ENCODE measurements around the gene RALGDS. TPM values are rescaled to one million over a fixed set of nuclear protein-coding genes. Genes with fewer than 3 reads are reported as not detected.
A peak's percentile ranks its signal among the peaks of the same experiment; 100 is the strongest.

The RALGDS gene
- total RNA-seq, 1 experiment from 2014 or later, result 22.9 TPM

GRCh38 chr9:133103987-133104505 is 17.0 kb downstream of the RALGDS start:
- no peak overlapping the region for H3K4me3 Mint-ChIP-seq
- H3K4me1 Mint-ChIP-seq, result peaks cover 3% of the 10 kb centered on the region
- ChIA-PET POLR2A (interaction anchor here (0.6 kb wide), 1 partner anchor 1338 kb away, joined by 6 read pairs; no protein-coding TSS in a partner anchor), CTCF (interaction anchor here (0.6 to 4.4 kb wide), 10 partner anchors 10 to 84 kb away, joined by 3 to 58 read pairs (median 4); no protein-coding TSS in a partner anchor)
- TF ChIP-seq USF2 (CRISPR knock-in tag; IDR thresholded peaks at IDR 0.05), result no peak
- DNase-seq (ENCODE audit: low spot score), result no peak
- ATAC-seq, result no peak
- no peak overlapping the region for H3K27ac Mint-ChIP-seq
- H3K36me3 Mint-ChIP-seq, result peaks cover 29% of the 10 kb centered on the region
- no peaks in the 10 kb centered on the region for H3K9me3 Mint-ChIP-seq
- no peaks in the 10 kb centered on the region for H3K27me3 Mint-ChIP-seq (ENCODE audit: low read depth)

GRCh38 chr9:133103183-133103986 is 17.7 kb downstream of the RALGDS start:
- peak; percentile 78 for DNase-seq (ENCODE audit: low spot score)
- Mint-ChIP-seq H3K9me3 (no peaks in the 10 kb centered on the region), H3K4me1 (peaks cover 3% of the 10 kb centered on the region), H3K27me3 (ENCODE audit: low read depth) (no peaks in the 10 kb centered on the region), H3K4me3 (no peak overlapping the region), H3K27ac (no peak overlapping the region), H3K36me3 (peaks cover 32% of the 10 kb centered on the region)
- TF ChIP-seq KAT7 (CRISPR knock-in tag; IDR thresholded peaks at IDR 0.05; ENCODE audit: borderline replicate concordance) (no peak), CTCF (IDR thresholded peaks at IDR 0.05) (peak; percentile 99)
- CTCF ChIA-PET, result interaction anchor here (0.6 to 4.4 kb wide), 11 partner anchors 10 to 85 kb away, joined by 3 to 58 read pairs (median 4); no protein-coding TSS in a partner anchor
- ATAC-seq, result peak; percentile 58
- POLR2A ChIA-PET, result interaction anchor here (0.6 kb wide), 1 partner anchor 1337 kb away, joined by 6 read pairs; no protein-coding TSS in a partner anchor

- ATAC-seq (no peak), DNase-seq (ENCODE audit: low spot score) (no peak)
- peaks cover 34% of the 10 kb centered on the region for H3K36me3 Mint-ChIP-seq
- no peaks in the 10 kb centered on the region for H3K9me3 Mint-ChIP-seq
- POLR2A ChIA-PET, result interaction anchor here (0.8 kb wide), 1 partner anchor 42 kb away, joined by 3 read pairs; no protein-coding TSS in a partner anchor
- H3K27ac Mint-ChIP-seq, result no peak overlapping the region
- peaks cover 3% of the 10 kb centered on the region for H3K4me1 Mint-ChIP-seq
- no peak overlapping the region for H3K4me3 Mint-ChIP-seq
- CTCF ChIA-PET, result interaction anchor here (0.8 to 4.4 kb wide), 8 partner anchors 9 to 80 kb away, joined by 3 to 58 read pairs (median 4); no protein-coding TSS in a partner anchor
- H3K27me3 Mint-ChIP-seq (ENCODE audit: low read depth), result no peaks in the 10 kb centered on the region
- TF ChIP-seq GRHL2 (CRISPR knock-in tag; IDR thresholded peaks at IDR 0.05; ENCODE audit: insufficient replicate concordance, severe bottlenecking) (no peak), NFATC4 (CRISPR knock-in tag; IDR thresholded peaks at IDR 0.05) (no peak), NR3C1 (CRISPR knock-in tag; conservative IDR thresholded peaks at IDR 0.05; ENCODE audit: low read depth) (no peak), CBFB (CRISPR knock-in tag; IDR thresholded peaks at IDR 0.05; ENCODE audit: low read depth) (no peak), ETV6 (CRISPR knock-in tag; IDR thresholded peaks at IDR 0.05) (no peak), EMX1 (CRISPR knock-in tag; IDR thresholded peaks at IDR 0.05) (no peak)
- TF ChIP-seq, protein P1, sequence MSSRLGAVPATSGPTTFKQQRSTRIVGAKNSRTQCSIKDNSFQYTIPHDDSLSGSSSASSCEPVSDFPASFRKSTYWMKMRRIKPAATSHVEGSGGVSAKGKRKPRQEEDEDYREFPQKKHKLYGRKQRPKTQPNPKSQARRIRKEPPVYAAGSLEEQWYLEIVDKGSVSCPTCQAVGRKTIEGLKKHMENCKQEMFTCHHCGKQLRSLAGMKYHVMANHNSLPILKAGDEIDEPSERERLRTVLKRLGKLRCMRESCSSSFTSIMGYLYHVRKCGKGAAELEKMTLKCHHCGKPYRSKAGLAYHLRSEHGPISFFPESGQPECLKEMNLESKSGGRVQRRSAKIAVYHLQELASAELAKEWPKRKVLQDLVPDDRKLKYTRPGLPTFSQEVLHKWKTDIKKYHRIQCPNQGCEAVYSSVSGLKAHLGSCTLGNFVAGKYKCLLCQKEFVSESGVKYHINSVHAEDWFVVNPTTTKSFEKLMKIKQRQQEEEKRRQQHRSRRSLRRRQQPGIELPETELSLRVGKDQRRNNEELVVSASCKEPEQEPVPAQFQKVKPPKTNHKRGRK (CRISPR knock-in tag; IDR thresholded peaks at IDR 0.05; ENCODE audit: borderline replicate concordance), result no peak
- TF ChIP-seq, protein P2, sequence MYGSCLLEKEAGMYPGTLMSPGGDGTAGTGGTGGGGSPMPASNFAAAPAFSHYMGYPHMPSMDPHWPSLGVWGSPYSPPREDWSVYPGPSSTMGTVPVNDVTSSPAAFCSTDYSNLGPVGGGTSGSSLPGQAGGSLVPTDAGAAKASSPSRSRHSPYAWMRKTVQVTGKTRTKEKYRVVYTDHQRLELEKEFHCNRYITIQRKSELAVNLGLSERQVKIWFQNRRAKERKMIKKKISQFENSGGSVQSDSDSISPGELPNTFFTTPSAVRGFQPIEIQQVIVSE (CRISPR knock-in tag; IDR thresholded peaks at IDR 0.05; ENCODE audit: borderline replicate concordance), result no peak
- TF ChIP-seq, protein P3, sequence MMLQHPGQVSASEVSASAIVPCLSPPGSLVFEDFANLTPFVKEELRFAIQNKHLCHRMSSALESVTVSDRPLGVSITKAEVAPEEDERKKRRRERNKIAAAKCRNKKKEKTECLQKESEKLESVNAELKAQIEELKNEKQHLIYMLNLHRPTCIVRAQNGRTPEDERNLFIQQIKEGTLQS (CRISPR knock-in tag; conservative IDR thresholded peaks at IDR 0.05), result no peak
- TF ChIP-seq, protein P4, sequence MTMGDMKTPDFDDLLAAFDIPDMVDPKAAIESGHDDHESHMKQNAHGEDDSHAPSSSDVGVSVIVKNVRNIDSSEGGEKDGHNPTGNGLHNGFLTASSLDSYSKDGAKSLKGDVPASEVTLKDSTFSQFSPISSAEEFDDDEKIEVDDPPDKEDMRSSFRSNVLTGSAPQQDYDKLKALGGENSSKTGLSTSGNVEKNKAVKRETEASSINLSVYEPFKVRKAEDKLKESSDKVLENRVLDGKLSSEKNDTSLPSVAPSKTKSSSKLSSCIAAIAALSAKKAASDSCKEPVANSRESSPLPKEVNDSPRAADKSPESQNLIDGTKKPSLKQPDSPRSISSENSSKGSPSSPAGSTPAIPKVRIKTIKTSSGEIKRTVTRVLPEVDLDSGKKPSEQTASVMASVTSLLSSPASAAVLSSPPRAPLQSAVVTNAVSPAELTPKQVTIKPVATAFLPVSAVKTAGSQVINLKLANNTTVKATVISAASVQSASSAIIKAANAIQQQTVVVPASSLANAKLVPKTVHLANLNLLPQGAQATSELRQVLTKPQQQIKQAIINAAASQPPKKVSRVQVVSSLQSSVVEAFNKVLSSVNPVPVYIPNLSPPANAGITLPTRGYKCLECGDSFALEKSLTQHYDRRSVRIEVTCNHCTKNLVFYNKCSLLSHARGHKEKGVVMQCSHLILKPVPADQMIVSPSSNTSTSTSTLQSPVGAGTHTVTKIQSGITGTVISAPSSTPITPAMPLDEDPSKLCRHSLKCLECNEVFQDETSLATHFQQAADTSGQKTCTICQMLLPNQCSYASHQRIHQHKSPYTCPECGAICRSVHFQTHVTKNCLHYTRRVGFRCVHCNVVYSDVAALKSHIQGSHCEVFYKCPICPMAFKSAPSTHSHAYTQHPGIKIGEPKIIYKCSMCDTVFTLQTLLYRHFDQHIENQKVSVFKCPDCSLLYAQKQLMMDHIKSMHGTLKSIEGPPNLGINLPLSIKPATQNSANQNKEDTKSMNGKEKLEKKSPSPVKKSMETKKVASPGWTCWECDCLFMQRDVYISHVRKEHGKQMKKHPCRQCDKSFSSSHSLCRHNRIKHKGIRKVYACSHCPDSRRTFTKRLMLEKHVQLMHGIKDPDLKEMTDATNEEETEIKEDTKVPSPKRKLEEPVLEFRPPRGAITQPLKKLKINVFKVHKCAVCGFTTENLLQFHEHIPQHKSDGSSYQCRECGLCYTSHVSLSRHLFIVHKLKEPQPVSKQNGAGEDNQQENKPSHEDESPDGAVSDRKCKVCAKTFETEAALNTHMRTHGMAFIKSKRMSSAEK (CRISPR knock-in tag; IDR thresholded peaks at IDR 0.05; ENCODE audit: borderline replicate concordance), result no peak
Observed at GRCh38 chr9:133102190-133103021, 18.6 kb downstream of the RALGDS start.

Data from WTC11 (cell line).